H9 (cell line): ENCODE results near the gene ETV4. TPM values are rescaled to one million over a fixed set of nuclear protein-coding genes. Genes with fewer than 3 reads are reported as not detected.

Experiments
- DNase-seq: peaks from one replicate; pipeline ENCODE4 v3.0.0-alpha.2; 2017
- H2AFZ ChIP-seq: one replicate; pipeline ENCODE4 v1.6.1; 2013; ENCODE audit warnings: mild to moderate bottlenecking, low read length, control low read depth, moderate library complexity
- H2AK5ac ChIP-seq: 2 replicates; pipeline ENCODE4 v1.6.1; 2013; ENCODE audit warnings: low read length, control low read depth, mixed read lengths; ENCODE audit not compliant: insufficient read length
- H2BK120ac ChIP-seq: one replicate; pipeline ENCODE4 v1.6.1; 2013; ENCODE audit warnings: low read depth, mild to moderate bottlenecking, low read length, control low read depth, inconsistent platforms; ENCODE audit not compliant: poor library complexity, severe bottlenecking
- H2BK12ac ChIP-seq: 2 replicates; pipeline ENCODE4 v1.6.1; 2013; ENCODE audit warnings: low read length, control low read depth, mixed read lengths, low read depth; ENCODE audit not compliant: insufficient read length
- H2BK15ac ChIP-seq: 2 replicates; pipeline ENCODE4 v1.6.1; 2013; ENCODE audit warnings: low read depth, low read length, control low read depth
- H2BK20ac ChIP-seq: one replicate; pipeline ENCODE4 v1.6.1; 2013; ENCODE audit warnings: low read depth, mild to moderate bottlenecking, low read length, control low read depth, inconsistent platforms; ENCODE audit not compliant: poor library complexity, severe bottlenecking
- H2BK5ac ChIP-seq: 2 replicates; pipeline ENCODE4 v1.6.1; 2013; ENCODE audit warnings: low read length, control low read depth, mixed read lengths; ENCODE audit not compliant: insufficient read length
- H3K14ac ChIP-seq: 2 replicates; pipeline ENCODE4 v1.6.1; 2013; ENCODE audit warnings: low read length, control low read depth; ENCODE audit not compliant: insufficient read depth
- H3K18ac ChIP-seq: 2 replicates; pipeline ENCODE4 v1.6.1; 2013; ENCODE audit warnings: low read depth, mild to moderate bottlenecking, mixed read lengths, low read length, control low read depth; ENCODE audit not compliant: insufficient read length
- H3K23ac ChIP-seq: 2 replicates; pipeline ENCODE4 v1.6.1; 2013; ENCODE audit warnings: low read length, control low read depth, mixed read lengths, low read depth; ENCODE audit not compliant: insufficient read length
- H3K23me2 ChIP-seq: 2 replicates; pipeline ENCODE4 v1.6.1; 2013; ENCODE audit warnings: low read depth, mild to moderate bottlenecking, mixed read lengths, low read length, control low read depth; ENCODE audit not compliant: insufficient read length, poor library complexity, severe bottlenecking
- H3K27ac ChIP-seq: 2 replicates; pipeline ENCODE4 v1.5.1; 2013; ENCODE audit warnings: low read length, control low read depth, mixed read lengths, low read depth; ENCODE audit not compliant: insufficient read length
- H3K27me3 ChIP-seq: 2 replicates; pipeline ENCODE4 v1.6.1; 2013; ENCODE audit warnings: low read length, control low read depth, inconsistent platforms; ENCODE audit not compliant: insufficient read depth
- H3K4ac ChIP-seq: 2 replicates; pipeline ENCODE4 v1.6.1; 2013; ENCODE audit warnings: low read depth, mild to moderate bottlenecking, control low read depth, inconsistent platforms, low read length, moderate library complexity
- H3K4me1 ChIP-seq: 2 replicates; pipeline ENCODE4 v1.6.1; 2013; ENCODE audit warnings: low read length, control low read depth, inconsistent platforms; ENCODE audit not compliant: insufficient read depth
- H3K4me2 ChIP-seq: 2 replicates; pipeline ENCODE4 v1.6.1; 2013; ENCODE audit warnings: low read length, control low read depth, mixed read lengths; ENCODE audit not compliant: insufficient read length, insufficient read depth
- H3K56ac ChIP-seq: 2 replicates; pipeline ENCODE4 v1.6.1; 2013; ENCODE audit warnings: low read depth, mild to moderate bottlenecking, mixed read lengths, low read length, control low read depth; ENCODE audit not compliant: insufficient read length
- H3K79me1 ChIP-seq: 2 replicates; pipeline ENCODE4 v1.6.1; 2013; ENCODE audit warnings: low read depth, mild to moderate bottlenecking, moderate library complexity, low read length, control low read depth, inconsistent platforms; ENCODE audit not compliant: insufficient read depth, poor library complexity, severe bottlenecking
- H3K79me2 ChIP-seq: 2 replicates; pipeline ENCODE4 v1.6.1; 2013; ENCODE audit warnings: low read length, control low read depth, inconsistent platforms; ENCODE audit not compliant: insufficient read depth
- H3K9ac ChIP-seq: 2 replicates; pipeline ENCODE4 v1.6.1; 2013; ENCODE audit warnings: low read length, control low read depth, mixed read lengths; ENCODE audit not compliant: insufficient read length; ENCODE audit errors: extremely low read depth
- H3K9me3 ChIP-seq: one replicate; pipeline ENCODE4 v1.6.1; 2013; ENCODE audit warnings: low read depth, low read length, inconsistent platforms; ENCODE audit not compliant: control insufficient read depth
- H3T11ph ChIP-seq: one replicate; pipeline ENCODE4 v1.6.1; 2013; ENCODE audit warnings: mild to moderate bottlenecking, low read length, control low read depth, inconsistent platforms
- H4K20me1 ChIP-seq: one replicate; pipeline ENCODE4 v1.6.1; 2013; ENCODE audit not compliant: control insufficient read depth, insufficient read length, insufficient read depth
- H4K5ac ChIP-seq: 2 replicates; pipeline ENCODE4 v1.6.1; 2013; ENCODE audit warnings: low read depth, mild to moderate bottlenecking, mixed read lengths, low read length, control low read depth; ENCODE audit not compliant: insufficient read length
- H4K8ac ChIP-seq: replicated peaks from 2 replicates; pipeline ENCODE4 v1.6.1; 2013; ENCODE audit warnings: low read length, control low read depth, mixed read lengths, low read depth; ENCODE audit not compliant: insufficient read length
- H4K91ac ChIP-seq: 2 replicates; pipeline ENCODE4 v1.6.1; 2013; ENCODE audit warnings: low read depth, mild to moderate bottlenecking, moderate library complexity, mixed read lengths, low read length, control low read depth; ENCODE audit not compliant: insufficient read length
- H3K27ac Mint-ChIP-seq, 3 experiments: 2 replicates in 2 of 3; 3 replicates in 1 of 3; pipeline ENCODE4 v1.8.0; 2020 to 2021; ENCODE audit warnings: mixed read lengths in 3 of 3, mild to moderate bottlenecking in 1 of 3, moderate library complexity in 1 of 3
- H3K27me3 Mint-ChIP-seq: 2 replicates; pipeline ENCODE4 v1.8.0; 2021; ENCODE audit warnings: low read depth, mild to moderate bottlenecking, moderate library complexity, mixed read lengths
- H3K36me3 Mint-ChIP-seq, 3 experiments: 2 replicates in 2 of 3; 3 replicates in 1 of 3; pipeline ENCODE4 v1.8.0; 2020 to 2021; ENCODE audit warnings: low read depth in 3 of 3, mixed read lengths in 3 of 3; ENCODE audit not compliant: insufficient read depth in 1 of 3
- H3K4me1 Mint-ChIP-seq, 2 experiments: 2 replicates each; pipeline ENCODE4 v1.8.0; 2020; ENCODE audit warnings: mixed read lengths in 2 of 2
- H3K4me3 Mint-ChIP-seq, 2 experiments: 2 replicates in 1 of 2; 3 replicates in 1 of 2; pipeline ENCODE4 v1.8.0; 2020 to 2021; ENCODE audit warnings: mild to moderate bottlenecking in 2 of 2, mixed read lengths in 2 of 2, moderate library complexity in 1 of 2
- H3K9me3 Mint-ChIP-seq, 2 experiments: 2 replicates in 1 of 2; 3 replicates in 1 of 2; pipeline ENCODE4 v1.8.0; 2020; ENCODE audit warnings: mild to moderate bottlenecking in 2 of 2, mixed read lengths in 2 of 2, moderate library complexity in 1 of 2
- CTCF ChIP-seq: fragments of 200-600 bp; sonication (generic); conservative IDR thresholded peaks from 3 replicates; pipeline ENCODE4 v1.8.0; 2021; ENCODE audit warnings: antibody characterized with exemption, mild to moderate bottlenecking
- WGBS: extraction: QIAGEN DNeasy Blood & Tissue Kit; methylation state at CpG from one replicate; pipeline ENCODE4 v1.1.7; 2013; ENCODE audit warnings: missing lambda C conversion rate, low lambda C conversion rate, mixed read lengths; ENCODE audit not compliant: insufficient read length; ENCODE audit errors: extremely low coverage; 5-methylcytosine and 5-hydroxymethylcytosine counted together
- total RNA-seq: library from RNA; stranded (reverse); gene quantifications from 2 replicates; pipeline ENCODE4 v1.2.1, GENCODE V29; 2021

Gene ETV4
- total RNA-seq, 1 experiment from 2014 or later, result 74.4 TPM

GRCh38 chr17:43587647-43588046 is 41.5 kb upstream of the ETV4 start:
- no peak overlapping the region for H3K4me3 Mint-ChIP-seq
- Histone ChIP-seq H2AFZ (no peak overlapping the region), H3K79me2 (no peaks in the 10 kb centered on the region), H4K8ac (no peak overlapping the region), H4K20me1 (no peaks in the 10 kb centered on the region), H3K23ac (no peak overlapping the region), H4K5ac (no peak overlapping the region), H2BK5ac (no peak overlapping the region), H3T11ph (no peak overlapping the region), H3K9ac (no peak overlapping the region), H2BK15ac (no peak overlapping the region), H2BK120ac (no peak overlapping the region), H2BK12ac (no peak overlapping the region), H3K4ac (no peak overlapping the region), H3K27me3 (no peaks in the 10 kb centered on the region), H3K9me3 (no peaks in the 10 kb centered on the region), H3K4me1 (no peaks in the 10 kb centered on the region), H3K56ac (no peak overlapping the region), H3K23me2 (no peaks in the 10 kb centered on the region), H2BK20ac (no peak overlapping the region), H3K79me1 (no peaks in the 10 kb centered on the region), H3K4me2 (no peak overlapping the region), H2AK5ac (no peak overlapping the region), H3K27ac (no peak overlapping the region), H3K18ac (no peak overlapping the region), H4K91ac (no peak overlapping the region), H3K14ac (no peak overlapping the region)
- peaks cover 10 to 16% of the 10 kb centered on the region in 2 experiments for H3K4me1 Mint-ChIP-seq
- H3K36me3 Mint-ChIP-seq, result peaks cover 0 to 4% (median 0%) of the 10 kb centered on the region in 3 experiments; a peak in 1 of 7 replicates
- TF ChIP-seq CTCF, result no peak
- H3K27ac Mint-ChIP-seq, result no peak overlapping the region
- no CpG with 5 or more reads among the region's 5 CpGs for whole genome bisulfite sequencing
- H3K9me3 Mint-ChIP-seq, result peaks cover 0 to 6% of the 10 kb centered on the region in 2 experiments; a peak in 2 of 5 replicates
- H3K27me3 Mint-ChIP-seq, result 0 out of 2 replicates have a peak, but pooled peaks cover 2% of the 10 kb centered on the region
- no peak for DNase-seq
